Lower leg skin (tissue), 4 donors: Measurements from ENCODE around the gene LRRIQ1. TPM values are rescaled to one million over a fixed set of nuclear protein-coding genes. Genes with fewer than 3 reads are reported as not detected.

Source experiments
- DNase-seq, 2 donors: peaks; one replicate each; pipeline ENCODE4 v3.0.0-alpha.2; 2019; ENCODE audit warnings: low spot score in 2 of 2
- H3K4me3 ChIP-seq: fragments of 200-600 bp; sonication (generic); 2 replicates; pipeline ENCODE4 v1.5.1; 2017; ENCODE audit warnings: mild to moderate bottlenecking, low read depth; ENCODE audit not compliant: poor library complexity, severe bottlenecking
- POLR2A ChIP-seq, 2 donors: fragments of 450-650 bp; IDR thresholded peaks; one replicate each; pipeline ENCODE4 v1.6.1; 2016 to 2017; ENCODE audit warnings: antibody characterized with exemption in 2 of 2, mild to moderate bottlenecking in 1 of 2, moderate library complexity in 1 of 2
- WGBS, 2 donors: methylation state at CpG; one replicate each; pipeline ENCODE4 v1.1.5; 2018; 5-methylcytosine and 5-hydroxymethylcytosine counted together
- intact Hi-C: fragments of 100-400 bp; cut with DNase I; formaldehyde crosslinking; loops from one replicate; pipeline ENCODE4 v1.15.0; 2023; ENCODE audit warnings: low total_unique reads
- total RNA-seq, 4 donors: library from RNA; depleted of rRNA; stranded (reverse); fragments of >200 nt; gene quantifications; one replicate each; pipeline ENCODE4 v1.1.0, GENCODE V29; 2016
- TF ChIP-seq, protein P1 (sequence below), 3 donors: fragments of 450-650 bp; IDR thresholded peaks; one replicate each; pipeline ENCODE4 v1.5.1; 2016; ENCODE audit warnings: antibody characterized with exemption in 3 of 3, mild to moderate bottlenecking in 3 of 3, moderate library complexity in 2 of 3

The LRRIQ1 gene
- total RNA-seq, 4 donors from 2014 or later: not detected

DNA sequence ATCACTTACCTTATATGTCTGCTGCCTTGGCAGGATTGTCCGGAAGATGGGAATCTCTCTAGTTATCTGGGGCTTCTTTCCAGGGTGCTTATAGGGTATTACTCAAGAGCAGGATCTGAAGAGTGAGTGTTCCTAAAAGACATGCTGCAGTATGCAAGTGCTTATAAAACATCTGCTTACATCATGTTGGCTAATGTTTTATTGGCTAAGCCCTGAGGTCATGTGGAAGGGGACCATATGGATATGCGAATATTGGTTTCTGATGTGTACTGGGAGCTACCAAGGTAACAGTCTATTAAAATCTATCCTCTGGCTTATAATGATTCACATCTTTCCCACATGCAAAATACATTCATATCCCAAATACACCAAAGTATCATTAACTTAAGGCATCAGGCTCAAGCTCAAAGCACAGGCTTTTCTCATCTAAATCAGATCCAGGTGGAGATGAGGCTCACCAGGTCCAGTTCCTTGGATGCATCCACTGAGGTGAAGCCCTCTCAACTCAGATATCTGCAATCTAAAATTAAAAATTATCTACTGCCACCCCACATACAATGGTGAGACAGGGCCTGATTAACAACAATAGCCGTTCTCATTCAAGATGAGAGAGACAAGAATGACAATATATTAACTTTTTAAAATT lies 29.8 kb downstream of the LRRIQ1 start:
- no peak for DNase-seq
- intact Hi-C loops: no loop called here
- 51 to 73% methylated on average over 3 of the region's 3 CpGs for WGBS, 2 donors
- H3K4me3 ChIP-seq: no peak overlapping the region
- TF ChIP-seq, protein P1, sequence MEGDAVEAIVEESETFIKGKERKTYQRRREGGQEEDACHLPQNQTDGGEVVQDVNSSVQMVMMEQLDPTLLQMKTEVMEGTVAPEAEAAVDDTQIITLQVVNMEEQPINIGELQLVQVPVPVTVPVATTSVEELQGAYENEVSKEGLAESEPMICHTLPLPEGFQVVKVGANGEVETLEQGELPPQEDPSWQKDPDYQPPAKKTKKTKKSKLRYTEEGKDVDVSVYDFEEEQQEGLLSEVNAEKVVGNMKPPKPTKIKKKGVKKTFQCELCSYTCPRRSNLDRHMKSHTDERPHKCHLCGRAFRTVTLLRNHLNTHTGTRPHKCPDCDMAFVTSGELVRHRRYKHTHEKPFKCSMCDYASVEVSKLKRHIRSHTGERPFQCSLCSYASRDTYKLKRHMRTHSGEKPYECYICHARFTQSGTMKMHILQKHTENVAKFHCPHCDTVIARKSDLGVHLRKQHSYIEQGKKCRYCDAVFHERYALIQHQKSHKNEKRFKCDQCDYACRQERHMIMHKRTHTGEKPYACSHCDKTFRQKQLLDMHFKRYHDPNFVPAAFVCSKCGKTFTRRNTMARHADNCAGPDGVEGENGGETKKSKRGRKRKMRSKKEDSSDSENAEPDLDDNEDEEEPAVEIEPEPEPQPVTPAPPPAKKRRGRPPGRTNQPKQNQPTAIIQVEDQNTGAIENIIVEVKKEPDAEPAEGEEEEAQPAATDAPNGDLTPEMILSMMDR (IDR thresholded peaks at IDR 0.05): no peak
- no peak for TF ChIP-seq POLR2A (IDR thresholded peaks at IDR 0.05)

DNA sequence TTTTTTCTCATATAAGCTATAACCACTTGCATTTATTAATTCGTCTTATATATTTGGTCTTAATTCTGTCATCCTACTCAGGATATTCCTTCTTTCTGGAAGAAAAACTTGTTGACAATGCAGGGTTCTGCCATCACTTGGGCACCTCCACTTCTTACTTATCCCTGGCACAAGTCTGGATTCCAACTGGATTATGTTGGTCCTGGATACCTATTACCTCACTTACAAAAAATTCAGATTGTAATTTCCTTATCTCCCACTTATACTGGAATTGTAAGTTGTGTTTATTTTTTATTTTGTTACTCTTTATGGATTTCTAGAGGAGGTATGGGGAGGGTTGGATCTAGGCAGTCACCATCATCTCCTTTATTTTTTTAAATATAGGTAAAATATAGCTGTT lies 36.7 kb downstream of the LRRIQ1 start:
- no peak for TF ChIP-seq POLR2A (IDR thresholded peaks at IDR 0.05)
- TF ChIP-seq, protein P1 (IDR thresholded peaks at IDR 0.05): no peak
- intact Hi-C loops: no loop called here
- 82 to 94% methylated on average over 1 of the region's 1 CpG for WGBS, 2 donors
- H3K4me3 ChIP-seq: no peak overlapping the region
- DNase-seq: no peak

DNA sequence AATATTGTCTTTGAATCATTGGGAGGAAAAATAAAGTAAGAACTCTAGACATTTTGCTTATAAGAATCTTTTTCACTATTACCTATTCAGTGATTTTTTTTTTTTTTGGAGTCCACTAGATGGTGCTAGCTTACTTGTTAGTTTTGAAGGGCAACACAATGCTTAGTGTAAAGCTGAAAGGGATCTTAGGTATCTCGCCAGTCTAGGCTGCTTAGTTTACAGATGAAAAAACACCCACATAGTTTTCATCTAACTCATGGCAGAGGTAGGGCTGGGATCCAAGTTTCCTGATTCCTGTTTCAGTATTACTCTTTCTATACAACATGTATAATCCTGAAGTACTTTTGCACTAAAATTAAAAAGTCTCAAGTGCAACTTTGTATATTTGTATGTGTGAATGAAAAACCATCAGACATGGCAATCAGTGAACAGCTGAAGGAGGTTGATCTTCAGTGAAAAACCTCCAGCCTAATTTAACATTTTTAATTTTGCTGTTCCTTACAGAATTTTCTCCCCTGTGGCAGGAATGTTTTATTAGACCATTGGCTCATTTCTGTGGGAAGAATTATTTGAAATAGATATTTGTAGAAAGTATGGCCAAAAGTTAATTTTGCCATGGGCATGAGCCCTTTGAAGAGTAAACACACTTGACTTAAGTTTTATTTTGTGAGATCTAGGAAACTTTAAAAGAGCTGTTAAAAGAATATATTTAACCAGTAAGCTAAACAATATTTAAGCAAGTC lies 40.7 kb downstream of the LRRIQ1 start:
- whole genome bisulfite sequencing, 2 donors: 0% methylated on average over 1 of the region's 1 CpG
- no peak for DNase-seq
- H3K4me3 ChIP-seq: no peak overlapping the region
- TF ChIP-seq, protein P1 (IDR thresholded peaks at IDR 0.05): no peak
- no peak for TF ChIP-seq POLR2A (IDR thresholded peaks at IDR 0.05)
- intact Hi-C loops: no loop called here

DNA sequence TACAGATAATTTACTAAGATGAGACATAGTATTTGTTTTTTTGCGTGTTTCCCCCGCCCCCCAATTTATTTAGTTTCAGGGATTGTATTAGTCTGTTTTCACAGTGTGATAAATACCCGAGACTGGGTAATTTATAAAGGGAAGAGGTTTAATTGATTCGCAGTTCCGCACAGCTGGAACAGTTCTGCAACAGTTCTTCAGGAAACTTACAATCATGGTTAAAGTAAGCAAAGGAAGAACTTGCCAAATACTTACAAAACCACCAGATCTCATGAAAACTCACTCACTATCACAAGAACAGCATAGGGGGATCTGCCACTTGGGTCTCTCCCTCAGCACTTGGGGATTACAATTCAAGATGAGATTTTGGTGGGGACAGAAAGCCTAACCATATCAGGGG lies 48.9 kb downstream of the LRRIQ1 start:
- WGBS, 2 donors: 81 to 89% methylated on average over 5 of the region's 5 CpGs
- no peak overlapping the region for H3K4me3 ChIP-seq
- intact Hi-C loops: no loop called here
- no peak for DNase-seq
- TF ChIP-seq, protein P1 (IDR thresholded peaks at IDR 0.05): no peak
- no peak for TF ChIP-seq POLR2A (IDR thresholded peaks at IDR 0.05)

DNA sequence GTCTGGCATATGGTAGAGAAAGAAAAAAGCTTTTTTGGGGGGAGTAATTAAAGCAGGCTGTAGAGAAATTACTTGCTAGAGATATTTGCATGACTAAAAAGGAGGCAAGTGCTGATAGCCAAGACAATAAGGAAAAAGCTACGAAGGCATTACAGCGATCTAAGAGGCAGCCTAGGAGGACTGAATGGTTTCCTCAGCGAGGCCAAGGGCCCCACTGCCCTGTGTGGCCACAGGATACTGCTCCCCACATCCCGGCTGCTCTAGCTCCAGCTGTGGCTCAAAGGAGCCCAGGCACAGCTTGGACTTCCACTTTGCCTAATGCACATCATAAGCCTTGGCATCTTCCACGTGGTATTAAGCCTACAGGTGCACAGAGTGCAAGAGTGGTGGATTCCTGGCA lies 53.6 kb downstream of the LRRIQ1 start:
- no peak overlapping the region for H3K4me3 ChIP-seq
- TF ChIP-seq POLR2A (IDR thresholded peaks at IDR 0.05): no peak
- 70 to 77% methylated on average over 5 of the region's 5 CpGs for WGBS, 2 donors
- DNase-seq: no peak
- intact Hi-C loops: no loop called here

DNA sequence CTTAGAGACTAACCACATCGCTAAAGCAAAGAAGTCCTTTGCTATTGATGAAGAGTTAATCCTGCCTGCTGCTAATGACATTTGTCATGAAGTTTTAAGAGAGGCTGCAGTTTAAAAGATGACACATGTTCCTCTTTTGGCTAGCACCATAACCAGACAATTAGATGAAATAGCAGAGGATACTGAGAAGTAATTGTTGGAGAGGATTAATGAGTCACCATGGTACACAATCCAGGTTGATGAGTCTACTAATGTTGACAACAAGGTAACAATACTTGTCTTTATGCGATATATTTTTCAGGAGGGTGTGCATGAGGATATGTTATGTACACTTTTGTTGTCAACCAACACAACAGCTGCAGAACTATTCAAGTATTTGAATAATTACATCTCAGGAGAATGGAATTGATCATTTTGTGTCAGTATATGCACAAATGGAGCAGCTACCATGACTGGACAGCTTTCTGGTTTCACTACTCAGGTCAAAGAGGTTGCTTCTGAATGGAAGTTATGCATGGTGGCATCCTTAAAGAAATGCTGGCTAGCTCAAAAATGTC lies 56.7 kb downstream of the LRRIQ1 start:
- DNase-seq: no peak
- WGBS, 2 donors: 64 to 70% methylated on average over 2 of the region's 2 CpGs
- intact Hi-C loops: no loop called here
- TF ChIP-seq, protein P1 (IDR thresholded peaks at IDR 0.05): no peak
- TF ChIP-seq POLR2A (IDR thresholded peaks at IDR 0.05): no peak
- H3K4me3 ChIP-seq: no peak overlapping the region
